Naive B cell (primary cell): ENCODE measurements around the gene CD300C. TPM values are rescaled to one million over a fixed set of nuclear protein-coding genes. Genes with fewer than 3 reads are reported as not detected.
"Not testable (repeated sequence)": the region's sequence is repeated elsewhere in the genome, so short reads cannot be mapped to it uniquely, and the experiment has no call there.

Source experiments
- ATAC-seq, 2 donors: fragments of 150-1000 bp; cut with Tn5 transposase; 2 replicates each; pipeline ENCODE4 v1.10.0; 2021; ENCODE audit warnings: low read depth in 2 of 2, mild to moderate bottlenecking in 2 of 2, moderate library complexity in 2 of 2
- DNase-seq: peaks from one replicate; pipeline ENCODE4 v3.0.0; 2022
- H3K27ac Mint-ChIP-seq, 6 donors: one replicate each; pipeline ENCODE4 v1.8.0; 2020 to 2022; ENCODE audit warnings: mild to moderate bottlenecking in 6 of 6, mixed read lengths in 6 of 6, moderate library complexity in 5 of 6, inconsistent platforms in 2 of 6
- H3K27me3 Mint-ChIP-seq, 3 donors: one replicate each; pipeline ENCODE4 v1.8.0; 2021 to 2022; ENCODE audit warnings: mixed read lengths in 3 of 3, mild to moderate bottlenecking in 1 of 3
- H3K36me3 Mint-ChIP-seq, 2 donors: one replicate each; pipeline ENCODE4 v1.8.0; 2020 to 2022; ENCODE audit warnings: mixed read lengths in 2 of 2, inconsistent platforms in 1 of 2, mild to moderate bottlenecking in 1 of 2
- H3K4me1 Mint-ChIP-seq, 3 donors: one replicate each; pipeline ENCODE4 v1.8.0; 2020 to 2022; ENCODE audit warnings: mixed read lengths in 3 of 3, inconsistent platforms in 1 of 3, mild to moderate bottlenecking in 1 of 3, moderate library complexity in 1 of 3
- H3K4me3 Mint-ChIP-seq, 8 donors: one replicate each; pipeline ENCODE4 v1.8.0; 2020 to 2022; ENCODE audit warnings: mild to moderate bottlenecking in 8 of 8, mixed read lengths in 8 of 8, moderate library complexity in 8 of 8, inconsistent platforms in 2 of 8
- H3K9me3 Mint-ChIP-seq, 7 donors: one replicate each; pipeline ENCODE4 v1.8.0; 2020 to 2022; ENCODE audit warnings: mixed read lengths in 7 of 7, mild to moderate bottlenecking in 5 of 7, inconsistent platforms in 2 of 7, moderate library complexity in 1 of 7
- polyA plus RNA-seq, 6 donors: library from polyadenylated mRNA; unstranded; fragments of 300-500 nt; fragmentation: Illumina TruSeq; gene quantifications; one replicate each; pipeline ENCODE4 v1.2.3, GENCODE V29; 2021; ENCODE audit warnings: low read depth in 6 of 6

Gene CD300C
- polyA plus RNA-seq, 6 donors from 2014 or later, result 0.20 to 1.5 (median 0.25) TPM; not detected in 1

DNA sequence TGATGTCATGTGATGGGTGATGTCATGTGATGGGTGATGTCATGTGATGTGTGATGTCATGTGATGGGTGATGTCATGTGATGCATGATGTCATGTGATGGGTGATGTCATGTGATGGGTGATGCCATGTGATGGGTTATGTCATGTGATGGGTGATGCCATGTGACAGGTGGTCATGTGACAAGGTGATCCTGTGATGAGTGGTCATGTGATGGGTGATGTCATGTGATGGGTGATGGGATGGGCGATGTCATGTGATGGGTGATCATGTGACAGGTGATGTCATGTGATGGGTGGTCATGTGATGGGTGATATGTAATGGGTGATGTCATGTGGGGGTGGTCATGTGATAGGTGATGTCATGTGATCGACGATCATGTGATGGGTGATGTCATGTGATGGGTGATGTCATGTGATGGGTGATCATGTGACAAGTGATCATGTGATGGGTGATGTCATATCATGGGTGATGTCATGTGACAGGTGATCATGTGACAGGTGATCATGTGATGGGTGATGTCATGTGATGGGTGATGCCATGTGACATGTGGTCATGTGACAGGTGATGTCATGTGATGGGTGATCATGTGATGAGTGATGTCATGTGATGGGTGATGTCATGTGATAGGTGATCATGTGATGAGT lies 31.8 kb downstream of the CD300C start:
- Mint-ChIP-seq H3K4me3 (peak overlapping the region; percentile 26 to 91 (median 46)), H3K27ac (peak overlapping the region; percentile 95 to 100 (median 99)), H3K27me3 (peaks cover 11 to 21% (median 12%) of the 10 kb centered on the region in 3 donors), H3K9me3 (peaks cover 13 to 25% (median 22%) of the 10 kb centered on the region in 7 donors), H3K36me3 (peaks cover 0 to 13% of the 10 kb centered on the region in 2 donors), H3K4me1 (peaks cover 17 to 25% (median 25%) of the 10 kb centered on the region in 3 donors)
- ATAC-seq, result peak; percentile 47 to 54
- DNase-seq, result peak; percentile 59

DNA sequence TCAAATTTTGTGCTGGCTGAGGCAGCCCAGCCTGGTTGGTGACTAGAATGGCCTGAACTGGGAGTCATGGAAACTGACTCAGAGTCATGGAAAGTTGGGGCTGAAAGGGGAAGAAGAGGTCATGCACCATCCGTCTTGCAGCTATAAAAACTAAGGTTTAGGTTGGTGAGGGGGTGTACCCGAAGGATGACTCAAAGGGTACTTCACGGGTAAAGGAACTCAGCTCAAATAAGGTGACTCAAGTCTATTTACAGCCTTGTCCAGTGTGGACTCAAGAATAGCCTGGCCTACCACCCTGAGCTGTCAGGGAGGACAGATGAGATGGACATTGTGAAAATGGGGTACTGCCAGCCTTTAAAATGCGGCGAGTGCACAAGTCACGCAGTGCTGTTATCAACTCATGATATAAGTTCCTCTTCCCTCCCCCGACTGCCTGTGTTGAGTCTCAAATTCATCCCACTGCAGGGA lies 33.3 kb downstream of the CD300C start:
- peak overlapping the region; percentile 16 to 100 (median 80) for H3K27ac Mint-ChIP-seq
- ATAC-seq, result peak in 1 of 2 donors; percentile 33
- peaks cover 17 to 25% (median 25%) of the 10 kb centered on the region in 3 donors for H3K4me1 Mint-ChIP-seq
- H3K4me3 Mint-ChIP-seq, result peak overlapping the region in 5 of 8 donors; percentile 3 to 83 (median 44)
- DNase-seq, result no peak
- peaks cover 9 to 15% (median 13%) of the 10 kb centered on the region in 7 donors for H3K9me3 Mint-ChIP-seq
- peaks cover 0 to 13% of the 10 kb centered on the region in 2 donors for H3K36me3 Mint-ChIP-seq
- peaks cover 11 to 21% (median 12%) of the 10 kb centered on the region in 3 donors for H3K27me3 Mint-ChIP-seq

DNA sequence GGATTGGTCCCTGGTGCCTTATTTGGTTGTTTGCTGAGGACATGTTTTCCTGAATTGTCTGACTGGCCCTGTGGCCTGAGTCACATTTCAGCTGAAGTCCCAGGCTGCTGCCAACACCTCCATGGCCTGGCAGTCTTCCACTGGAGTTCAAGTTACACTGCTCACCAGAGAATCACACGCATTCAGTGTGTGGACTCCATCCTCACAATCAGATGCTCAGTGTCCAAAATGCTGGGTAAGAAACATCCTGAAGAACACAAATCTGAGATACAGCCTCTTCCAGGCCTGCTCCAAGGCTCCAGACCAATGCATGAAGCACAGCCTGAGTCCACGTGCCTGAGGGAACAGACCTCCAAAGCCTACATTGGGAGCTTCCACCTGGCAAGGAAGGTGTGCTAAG lies 33.9 kb downstream of the CD300C start:
- peaks cover 11 to 21% (median 12%) of the 10 kb centered on the region in 3 donors for H3K27me3 Mint-ChIP-seq
- peaks cover 17 to 25% (median 25%) of the 10 kb centered on the region in 3 donors for H3K4me1 Mint-ChIP-seq
- peak overlapping the region in 2 of 6 donors; percentile 77 to 100 for H3K27ac Mint-ChIP-seq
- DNase-seq (no peak), ATAC-seq (no peak)
- peaks cover 9 to 15% (median 12%) of the 10 kb centered on the region in 7 donors for H3K9me3 Mint-ChIP-seq
- H3K4me3 Mint-ChIP-seq, result no peak overlapping the region
- peaks cover 0 to 13% of the 10 kb centered on the region in 2 donors for H3K36me3 Mint-ChIP-seq

DNA sequence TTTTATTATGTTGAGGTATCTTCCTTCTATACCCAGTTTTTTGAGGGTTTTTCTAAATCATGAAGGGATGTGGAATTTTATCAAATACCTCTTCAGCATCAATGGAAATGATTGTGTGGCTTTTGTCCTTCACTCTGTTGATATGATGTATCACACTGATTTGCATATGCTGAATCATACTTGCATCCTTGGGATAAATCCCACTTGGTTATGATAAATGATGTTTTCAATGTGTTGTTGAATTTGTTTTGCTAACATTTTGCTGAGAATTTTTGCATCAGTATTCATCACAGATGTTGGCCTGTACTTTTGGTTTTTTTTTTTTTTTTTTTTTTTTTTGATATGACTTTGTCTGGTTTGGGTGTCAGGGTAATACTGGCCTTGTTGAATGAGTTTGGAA lies 37.8 kb downstream of the CD300C start:
- no peak for ATAC-seq
- no peak for DNase-seq
- Mint-ChIP-seq H3K4me3 (no peak overlapping the region), H3K27ac (no peak overlapping the region), H3K9me3 (peaks cover 0 to 2% (median 0%) of the 10 kb centered on the region in 7 donors), H3K36me3 (no peaks in the 10 kb centered on the region), H3K27me3 (peaks cover 0 to 12% (median 0%) of the 10 kb centered on the region in 3 donors), H3K4me1 (peaks cover 6 to 14% (median 11%) of the 10 kb centered on the region in 3 donors)

DNA sequence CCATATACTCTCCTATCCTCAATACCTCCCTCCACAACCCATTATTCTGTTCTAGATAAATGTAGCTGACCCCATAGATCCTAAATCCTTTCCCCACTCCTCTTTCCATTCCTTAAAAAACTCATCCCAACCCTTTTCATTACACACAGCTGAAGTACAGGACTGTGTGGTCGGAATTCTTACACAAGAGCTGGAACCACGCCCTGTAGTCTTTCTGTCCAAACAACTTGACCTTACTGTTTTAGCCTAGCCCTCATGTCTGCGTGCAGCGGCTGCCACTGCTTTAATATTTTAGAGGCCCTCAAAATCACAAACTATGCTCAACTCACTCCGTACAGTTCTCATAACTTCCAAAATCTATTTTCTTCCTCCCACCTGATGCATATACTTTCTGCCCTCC lies 42.0 kb downstream of the CD300C start:
- not testable (repeated sequence) for H3K27me3 Mint-ChIP-seq, ATAC-seq, H3K4me1 Mint-ChIP-seq, H3K36me3 Mint-ChIP-seq, H3K9me3 Mint-ChIP-seq, DNase-seq, H3K4me3 Mint-ChIP-seq, H3K27ac Mint-ChIP-seq

DNA sequence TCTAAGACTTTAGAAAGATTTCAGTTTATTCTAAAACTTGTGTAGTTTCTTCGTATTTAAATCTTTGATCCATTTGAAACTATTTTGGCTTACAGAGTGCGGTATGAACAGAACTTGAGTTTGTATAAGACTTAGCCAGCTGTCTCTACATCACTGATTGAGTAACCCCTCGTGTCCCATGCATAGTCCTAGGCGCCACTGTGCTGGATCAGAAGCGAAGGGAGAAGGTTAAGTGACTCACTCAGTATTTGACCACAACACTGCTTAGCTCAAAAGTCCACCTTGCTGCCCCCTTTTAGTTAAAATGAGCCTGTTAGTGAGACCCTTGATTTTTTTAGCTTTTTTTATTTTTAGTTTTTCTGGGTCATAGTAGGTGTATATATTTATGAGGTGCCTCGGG lies 43.1 kb downstream of the CD300C start:
- H3K4me1 Mint-ChIP-seq, result no peaks in the 10 kb centered on the region
- H3K27me3 Mint-ChIP-seq, result peaks cover 0 to 9% (median 7%) of the 10 kb centered on the region in 3 donors
- no peaks in the 10 kb centered on the region for H3K36me3 Mint-ChIP-seq
- H3K4me3 Mint-ChIP-seq, result no peak overlapping the region
- no peak overlapping the region for H3K27ac Mint-ChIP-seq
- no peak for ATAC-seq
- H3K9me3 Mint-ChIP-seq, result peaks cover 0 to 4% (median 0%) of the 10 kb centered on the region in 7 donors
- DNase-seq, result no peak

DNA sequence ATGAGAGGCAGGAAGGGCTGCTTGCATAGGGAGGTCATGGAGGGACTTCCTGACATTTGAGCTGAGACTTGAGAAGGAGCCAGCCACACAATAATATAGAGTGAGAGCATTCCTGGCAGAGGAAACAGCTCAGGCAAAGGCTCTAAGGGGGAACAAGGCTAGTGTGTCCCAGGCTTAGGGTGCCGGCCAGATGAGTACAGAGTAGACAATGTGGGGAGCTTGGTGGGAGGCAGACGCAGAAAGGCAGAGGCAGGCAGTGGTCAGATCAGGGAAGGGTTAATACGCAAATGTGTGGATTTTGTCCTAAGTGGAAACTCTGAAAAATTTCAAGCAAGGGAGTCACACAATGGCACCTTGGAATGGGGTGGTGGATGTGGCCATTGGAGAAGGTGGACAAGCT lies 45.9 kb downstream of the CD300C start:
- no peak for ATAC-seq
- Mint-ChIP-seq H3K27ac (peak overlapping the region in 1 of 6 donors; percentile 47), H3K4me1 (no peaks in the 10 kb centered on the region), H3K9me3 (peaks cover 0 to 4% (median 0%) of the 10 kb centered on the region in 7 donors), H3K27me3 (peaks cover 0 to 16% (median 7%) of the 10 kb centered on the region in 3 donors), H3K4me3 (no peak overlapping the region), H3K36me3 (no peaks in the 10 kb centered on the region)
- no peak for DNase-seq

DNA sequence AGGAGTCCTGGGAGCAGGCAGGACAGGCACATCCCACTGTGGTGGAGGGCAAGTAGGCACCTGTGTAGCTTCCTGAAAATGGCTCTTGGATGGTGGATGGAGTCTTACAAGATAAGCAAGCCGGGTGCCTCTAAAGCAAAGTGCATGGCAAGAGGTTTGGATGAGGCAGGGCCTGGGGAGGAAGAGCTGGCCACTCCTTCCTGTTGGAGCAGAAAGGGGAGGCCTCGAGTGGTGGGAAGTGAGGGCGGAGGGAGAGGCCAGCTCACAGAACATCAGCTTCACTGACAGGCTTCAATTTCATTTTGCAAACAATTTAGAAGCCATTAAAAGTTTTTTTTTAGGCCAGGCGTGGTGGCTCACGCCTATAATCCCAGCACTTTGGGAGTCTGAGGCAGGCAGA lies 48.4 kb downstream of the CD300C start:
- no peak for ATAC-seq
- Mint-ChIP-seq H3K27ac (peak overlapping the region in 1 of 6 donors; percentile 26), H3K4me1 (no peaks in the 10 kb centered on the region), H3K36me3 (no peaks in the 10 kb centered on the region), H3K9me3 (peaks cover 0 to 4% (median 0%) of the 10 kb centered on the region in 7 donors), H3K27me3 (peaks cover 0 to 16% (median 12%) of the 10 kb centered on the region in 3 donors), H3K4me3 (no peak overlapping the region)
- DNase-seq, result no peak

DNA sequence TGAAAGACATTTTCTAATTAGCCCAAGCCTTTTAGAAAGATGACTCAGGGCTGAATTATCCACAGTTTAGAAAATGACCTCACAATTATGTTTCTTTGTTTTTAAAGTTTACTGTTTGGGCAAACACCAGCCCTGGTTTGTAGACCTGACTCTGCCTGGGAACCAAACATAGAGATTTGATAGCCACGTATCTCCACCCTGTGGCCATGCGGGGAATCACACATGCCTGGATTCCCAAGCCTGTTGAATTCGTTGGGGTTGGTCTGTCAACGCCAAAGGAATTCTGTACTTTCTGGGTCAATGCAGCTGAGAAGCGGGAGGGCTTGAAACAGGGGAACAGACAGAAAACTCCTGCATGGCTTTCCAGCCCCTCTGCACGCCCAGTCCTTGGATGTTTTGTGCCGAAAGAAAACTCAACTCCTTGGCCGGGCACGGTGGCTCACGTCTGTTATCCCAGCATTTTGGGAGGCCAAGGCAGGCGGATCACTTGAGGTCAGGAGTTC lies 52.5 kb downstream of the CD300C start:
- Mint-ChIP-seq H3K4me1 (no peaks in the 10 kb centered on the region), H3K27me3 (peaks cover 5 to 7% (median 5%) of the 10 kb centered on the region in 3 donors), H3K4me3 (no peak overlapping the region), H3K36me3 (no peaks in the 10 kb centered on the region), H3K27ac (peak overlapping the region in 1 of 6 donors; percentile 47), H3K9me3 (peaks cover 0 to 3% (median 0%) of the 10 kb centered on the region in 7 donors)
- ATAC-seq (peak in 1 of 2 donors; percentile 58), DNase-seq (peak; percentile 36)

DNA sequence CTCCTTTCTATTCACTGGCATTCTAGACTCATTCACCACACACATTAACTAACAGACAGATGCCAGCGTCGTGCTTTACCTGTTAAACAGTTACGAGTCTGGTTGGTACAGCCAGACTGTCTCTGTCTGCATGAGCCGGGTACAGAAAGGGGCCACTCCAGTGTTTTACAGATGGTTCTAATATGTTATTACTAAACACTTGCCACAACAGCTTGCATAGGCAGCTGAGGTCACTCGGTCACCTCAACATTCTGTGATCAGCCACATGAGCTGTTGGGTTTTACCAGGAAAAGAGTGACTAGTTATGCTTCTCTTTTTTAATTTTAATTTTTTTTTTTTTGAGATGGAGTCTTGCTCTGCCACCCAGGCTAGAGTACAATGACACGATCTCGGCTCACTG lies 54.3 kb downstream of the CD300C start:
- no peak overlapping the region for H3K27ac Mint-ChIP-seq
- H3K4me1 Mint-ChIP-seq, result no peaks in the 10 kb centered on the region
- DNase-seq (no peak), ATAC-seq (no peak)
- peaks cover 0 to 3% (median 0%) of the 10 kb centered on the region in 7 donors for H3K9me3 Mint-ChIP-seq
- H3K27me3 Mint-ChIP-seq, result peaks cover 0 to 5% (median 5%) of the 10 kb centered on the region in 3 donors
- H3K4me3 Mint-ChIP-seq, result no peak overlapping the region
- no peaks in the 10 kb centered on the region for H3K36me3 Mint-ChIP-seq

Other genes with a start within 250 kb of the CD300C start
- gene KIF19, start 219.9 kb downstream of the CD300C start, polyA plus RNA-seq, result not detected
- gene BTBD17, start 184.2 kb downstream of the CD300C start, polyA plus RNA-seq, result not detected
- gene GPR142, start 178.6 kb downstream of the CD300C start, polyA plus RNA-seq, result not detected
- under 1 TPM in 2 of 6 donors, not detected in 4; 0.20 to 0.48 TPM for gene GPRC5C, start 114.0 kb downstream of the CD300C start, polyA plus RNA-seq
- 1 to 10 TPM in 5 of 6 donors, not detected in 1; 1.2 to 2.3 (median 1.6) TPM for gene CD300A, start 79.5 kb downstream of the CD300C start, polyA plus RNA-seq
- gene CD300LB, start 14.6 kb downstream of the CD300C start, polyA plus RNA-seq, result under 1 TPM in 3 of 6 donors, not detected in 3; 0.14 to 0.60 (median 0.24) TPM
- 1 to 10 TPM in 1 of 6 donors, under 1 TPM in 1, not detected in 4; 0.94 to 1.1 TPM for gene CD300H, start 21.4 kb upstream of the CD300C start, polyA plus RNA-seq
- not detected for gene CD300LD, start 46.2 kb upstream of the CD300C start, polyA plus RNA-seq
- gene CD300E, start 77.6 kb upstream of the CD300C start, polyA plus RNA-seq, result under 1 TPM in 3 of 6 donors, not detected in 3; 0.06 to 0.69 (median 0.18) TPM
- gene CD300LF, start 166.8 kb upstream of the CD300C start, polyA plus RNA-seq, result 1 to 10 TPM in 2 of 6 donors, under 1 TPM in 4; 0.22 to 3.2 (median 0.43) TPM
- gene RAB37, start 191.1 kb upstream of the CD300C start, polyA plus RNA-seq, result 10 to 100 TPM; 49.2 to 85.5 (median 56.4) TPM
- 100 to 1,000 TPM in 3 of 6 donors, 10 to 100 TPM in 3; 66.4 to 122 (median 95.9) TPM for gene NHERF1, start 202.5 kb upstream of the CD300C start, polyA plus RNA-seq
- gene NAT9, start 230.2 kb upstream of the CD300C start, polyA plus RNA-seq, result 10 to 100 TPM in 5 of 6 donors, 1 to 10 TPM in 1; 9.6 to 29.0 (median 15.6) TPM